SK-N-MC (cell line): Measurements from ENCODE around the gene RSU1.

Experiments
- EZH2 ChIP-seq: fragments of 200-600 bp; sonication (generic); IDR thresholded peaks from one replicate; pipeline ENCODE4 v1.6.1; 2017; ENCODE audit warnings: antibody characterized with exemption
- FOXP2 ChIP-seq: optimal IDR thresholded peaks from 2 replicates; pipeline ENCODE3; 2011; ENCODE audit warnings: mild to moderate bottlenecking, moderate library complexity; ENCODE audit not compliant: insufficient read depth; ENCODE audit errors: extremely low read length, control extremely low read depth
- POLR2AphosphoS5 ChIP-seq: IDR thresholded peaks from 2 replicates; pipeline ENCODE4 v1.6.1; 2012; ENCODE audit warnings: mild to moderate bottlenecking, low read depth, low read length, borderline replicate concordance

DNA sequence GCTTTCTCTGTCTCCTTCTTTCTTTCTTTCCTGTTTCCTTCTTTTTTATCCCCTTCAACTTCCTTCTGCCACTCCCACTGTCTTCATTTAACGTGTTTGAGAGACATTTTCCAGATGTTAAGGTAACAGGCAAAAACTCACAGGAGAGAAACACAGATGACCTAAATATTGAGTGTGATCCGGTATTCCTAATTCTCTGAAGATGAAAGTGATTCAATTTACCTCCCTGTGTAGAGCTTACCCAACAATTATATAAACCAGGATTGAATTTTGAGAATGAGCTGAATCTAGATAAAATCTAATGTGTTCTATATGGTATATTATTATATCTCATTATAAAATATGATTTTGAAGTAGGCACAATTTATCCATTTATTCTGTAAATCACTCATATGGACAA, 46.5 kb upstream of the RSU1 start:
- no peak for TF ChIP-seq EZH2
- no peak for TF ChIP-seq POLR2AphosphoS5
- no peak for TF ChIP-seq FOXP2
